ENCODE data around the gene MXI1.

Gene MXI1

DNA sequence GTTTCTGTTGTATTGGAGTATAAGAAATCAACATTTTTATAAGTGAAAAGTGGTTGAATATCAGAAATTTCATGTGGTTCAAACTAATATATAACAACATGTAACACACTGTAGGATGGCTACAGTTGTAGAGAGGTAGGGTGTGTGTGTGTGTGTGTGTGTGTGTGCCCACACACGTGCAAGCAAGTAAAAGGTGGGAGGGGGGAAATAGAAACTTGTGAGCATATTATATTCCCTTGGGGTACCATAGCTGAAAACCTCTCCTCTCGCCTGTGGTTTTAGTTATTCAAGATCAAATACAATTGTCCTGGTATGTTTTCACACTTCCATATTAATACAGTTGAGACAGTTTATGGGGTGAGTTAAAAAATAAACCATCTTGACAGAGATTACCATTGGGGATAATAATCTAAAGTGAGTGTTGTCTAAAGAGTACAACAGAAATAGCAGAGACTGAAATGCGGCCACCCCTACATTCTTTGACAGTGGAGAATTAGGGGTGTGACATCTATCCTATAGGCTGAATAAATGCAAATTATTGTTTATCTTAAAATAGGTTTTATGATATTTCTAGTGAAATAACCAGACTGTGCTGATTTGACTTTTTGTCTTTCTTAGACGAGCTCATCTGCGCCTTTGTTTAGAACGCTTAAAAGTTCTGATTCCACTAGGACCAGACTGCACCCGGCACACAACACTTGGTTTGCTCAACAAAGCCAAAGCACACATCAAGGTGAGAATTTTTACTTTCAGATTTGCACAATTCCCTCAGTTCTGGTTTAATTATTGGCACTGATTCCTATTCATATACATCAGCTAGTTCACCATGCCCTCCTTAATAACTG lies 71.4 kb downstream of the MXI1 start:
- TF ChIP-seq, protein P1, sequence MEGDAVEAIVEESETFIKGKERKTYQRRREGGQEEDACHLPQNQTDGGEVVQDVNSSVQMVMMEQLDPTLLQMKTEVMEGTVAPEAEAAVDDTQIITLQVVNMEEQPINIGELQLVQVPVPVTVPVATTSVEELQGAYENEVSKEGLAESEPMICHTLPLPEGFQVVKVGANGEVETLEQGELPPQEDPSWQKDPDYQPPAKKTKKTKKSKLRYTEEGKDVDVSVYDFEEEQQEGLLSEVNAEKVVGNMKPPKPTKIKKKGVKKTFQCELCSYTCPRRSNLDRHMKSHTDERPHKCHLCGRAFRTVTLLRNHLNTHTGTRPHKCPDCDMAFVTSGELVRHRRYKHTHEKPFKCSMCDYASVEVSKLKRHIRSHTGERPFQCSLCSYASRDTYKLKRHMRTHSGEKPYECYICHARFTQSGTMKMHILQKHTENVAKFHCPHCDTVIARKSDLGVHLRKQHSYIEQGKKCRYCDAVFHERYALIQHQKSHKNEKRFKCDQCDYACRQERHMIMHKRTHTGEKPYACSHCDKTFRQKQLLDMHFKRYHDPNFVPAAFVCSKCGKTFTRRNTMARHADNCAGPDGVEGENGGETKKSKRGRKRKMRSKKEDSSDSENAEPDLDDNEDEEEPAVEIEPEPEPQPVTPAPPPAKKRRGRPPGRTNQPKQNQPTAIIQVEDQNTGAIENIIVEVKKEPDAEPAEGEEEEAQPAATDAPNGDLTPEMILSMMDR (IDR thresholded peaks at IDR 0.05; ENCODE audit: insufficient read depth, low read length, missing control alignments) = no peak
- POLR2A ChIA-PET = no interaction called here

DNA sequence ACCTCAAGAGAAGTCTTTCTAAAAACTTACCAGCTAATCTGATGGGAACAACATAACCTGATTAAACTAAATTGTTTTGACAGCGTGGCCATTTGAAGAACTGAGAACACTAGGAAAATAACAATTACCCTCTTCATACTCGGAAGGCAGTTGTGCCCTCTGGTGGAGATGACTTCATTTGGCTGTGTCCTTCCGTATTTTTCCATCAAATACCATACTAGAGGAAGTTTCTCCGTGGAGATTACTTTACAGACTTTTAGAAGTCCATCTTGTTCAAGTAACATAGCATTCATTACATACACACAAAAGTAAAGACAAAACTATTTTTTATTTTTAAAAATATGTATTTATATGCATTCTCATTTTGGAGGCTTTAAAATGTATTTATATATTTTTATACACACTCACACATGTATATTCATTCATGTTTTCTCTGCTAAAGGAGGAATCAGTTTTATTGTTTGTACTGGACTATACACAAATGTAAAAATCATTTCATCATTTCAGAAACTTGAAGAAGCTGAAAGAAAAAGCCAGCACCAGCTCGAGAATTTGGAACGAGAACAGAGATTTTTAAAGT lies 72.1 kb downstream of the MXI1 start:
- POLR2A ChIA-PET = no interaction called here
- no peak overlapping the region for H3K4me3 ChIP-seq (ENCODE audit: low read depth, low read length)
- TF ChIP-seq, protein P1 (IDR thresholded peaks at IDR 0.05; ENCODE audit: insufficient read depth, low read length, missing control alignments) = peak; percentile 73
- CTCF ChIA-PET = interaction anchor here (0.6 to 9.0 kb wide), 41 partner anchors 11 to 399 kb away, joined by 3 to 325 read pairs (median 5); partner anchors contain the start of gene MXI1
- DNase-seq (ENCODE audit: low read depth, low spot score) = no peak

More for the DNA sequence above, 71.4 kb downstream of the MXI1 start:
- no peak for DNase-seq (ENCODE audit: low read depth, low spot score)
- CTCF ChIA-PET = interaction anchor here (0.6 to 9.0 kb wide), 39 partner anchors 9 to 398 kb away, joined by 3 to 325 read pairs (median 5); partner anchors contain the start of gene MXI1
- no peak overlapping the region for H3K4me3 ChIP-seq (ENCODE audit: low read depth, low read length)

GRCh38 chr10:110284262-110284661 lies 76.9 kb downstream of the MXI1 start:
- CTCF ChIA-PET = interaction anchor here (0.9 to 9.0 kb wide), 7 partner anchors 8 to 400 kb away, joined by 3 to 325 read pairs (median 5); no protein-coding TSS in a partner anchor
- H3K4me3 ChIP-seq (ENCODE audit: low read depth, low read length) = no peak overlapping the region
- TF ChIP-seq, protein P1 (IDR thresholded peaks at IDR 0.05; ENCODE audit: insufficient read depth, low read length, missing control alignments) = no peak
- no peak for DNase-seq (ENCODE audit: low read depth, low spot score)
- POLR2A ChIA-PET = no interaction called here

- H3K4me3 ChIP-seq (ENCODE audit: low read depth, low read length) = no peak overlapping the region
- ChIA-PET POLR2A (interaction anchor here (0.6 kb wide), 1 partner anchor 188 kb away, joined by 5 read pairs; no protein-coding TSS in a partner anchor), CTCF (interaction anchor here (0.7 to 9.0 kb wide), 7 partner anchors 10 to 402 kb away, joined by 3 to 325 read pairs (median 4); no protein-coding TSS in a partner anchor)
- TF ChIP-seq, protein P1 (IDR thresholded peaks at IDR 0.05; ENCODE audit: insufficient read depth, low read length, missing control alignments) = no peak
- DNase-seq (ENCODE audit: low read depth, low spot score) = no peak
These were observed 78.1 kb downstream of the MXI1 start for GRCh38 chr10:110285501-110285900.

DNA sequence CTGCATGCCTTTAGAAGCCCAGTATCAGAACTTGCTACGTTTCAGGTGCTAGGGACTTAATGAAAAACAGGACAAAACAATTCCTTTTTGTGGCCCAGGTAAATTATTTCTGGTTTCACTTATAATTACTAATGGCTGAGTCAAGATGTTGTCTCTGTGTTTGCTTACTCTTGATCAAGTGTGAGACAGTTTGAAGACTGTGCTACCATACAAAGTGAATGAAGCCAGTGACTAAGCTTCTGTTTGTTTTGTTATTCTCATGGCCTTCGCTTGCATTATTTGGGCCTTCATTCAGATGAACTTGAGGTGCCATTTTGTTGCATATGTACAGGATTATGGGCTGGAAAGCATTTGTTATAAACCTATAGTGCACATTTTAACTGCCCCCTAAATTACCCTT lies 79.4 kb downstream of the MXI1 start:
- CTCF ChIA-PET = interaction anchor here (1.3 to 9.0 kb wide), 3 partner anchors 8 to 403 kb away, joined by 3 to 325 read pairs (median 4); no protein-coding TSS in a partner anchor
- no peak for DNase-seq (ENCODE audit: low read depth, low spot score)
- no peak overlapping the region for H3K4me3 ChIP-seq (ENCODE audit: low read depth, low read length)
- POLR2A ChIA-PET = no interaction called here
- TF ChIP-seq, protein P1 (IDR thresholded peaks at IDR 0.05; ENCODE audit: insufficient read depth, low read length, missing control alignments) = no peak

- POLR2A ChIA-PET = interaction anchor here (1.2 kb wide), 1 partner anchor 8 kb away, joined by 3 read pairs; the partner anchor contains the start of gene SMNDC1
These were observed 89.6 kb downstream of the MXI1 start for GRCh38 chr10:110296966-110297365.

More at GRCh38 chr10:110296966-110297365, 89.6 kb downstream of the MXI1 start:
- DNase-seq (ENCODE audit: low read depth, low spot score) = no peak
- CTCF ChIA-PET = interaction anchor here (0.8 to 2.3 kb wide), 6 partner anchors 11 to 413 kb away, joined by 3 to 9 read pairs (median 5); no protein-coding TSS in a partner anchor
- no peak overlapping the region for H3K4me3 ChIP-seq (ENCODE audit: low read depth, low read length)
- TF ChIP-seq, protein P1 (IDR thresholded peaks at IDR 0.05; ENCODE audit: insufficient read depth, low read length, missing control alignments) = no peak
